Suprapubic skin (tissue), 4 donors: Measurements from ENCODE around the gene TGDS. TPM values are rescaled to one million over a fixed set of nuclear protein-coding genes. Genes with fewer than 3 reads are reported as not detected.
"Not testable (repeated sequence)": the region's sequence is repeated elsewhere in the genome, so short reads cannot be mapped to it uniquely, and the experiment has no call there.

Source experiments
- DNase-seq, 2 donors: peaks; one replicate each; pipeline ENCODE4 v3.0.0-alpha.2; 2019; ENCODE audit warnings: low spot score in 2 of 2
- H3K27ac ChIP-seq: fragments of 200-600 bp; sonication (generic); one replicate; pipeline ENCODE4 v1.5.1; 2019
- H3K27me3 ChIP-seq: fragments of 200-600 bp; sonication (generic); one replicate; pipeline ENCODE4 v1.5.1; 2019
- H3K36me3 ChIP-seq: fragments of 200-600 bp; sonication (generic); one replicate; pipeline ENCODE4 v1.5.1; 2019
- H3K4me1 ChIP-seq: fragments of 200-600 bp; sonication (generic); one replicate; pipeline ENCODE4 v1.5.1; 2019
- H3K4me3 ChIP-seq: fragments of 200-600 bp; sonication (generic); one replicate; pipeline ENCODE4 v1.5.1; 2019; ENCODE audit warnings: mild to moderate bottlenecking
- H3K9me3 ChIP-seq: fragments of 200-600 bp; sonication (generic); one replicate; pipeline ENCODE4 v1.5.1; 2019
- CTCF ChIP-seq, 2 donors: fragments of 200-600 bp in 1 of 2; fragments of 450-650 bp in 1 of 2; sonication (generic) in 1 of 2; IDR thresholded peaks; one replicate each; pipeline ENCODE4 v1.5.1; 2016 to 2019; ENCODE audit warnings: antibody characterized with exemption in 2 of 2, mild to moderate bottlenecking in 1 of 2, moderate library complexity in 1 of 2
- EP300 ChIP-seq: sonication (generic); formaldehyde crosslinking; IDR thresholded peaks from one replicate; pipeline ENCODE4 v1.6.1; 2017; ENCODE audit warnings: antibody characterized with exemption
- POLR2A ChIP-seq, 2 donors: fragments of 450-650 bp; IDR thresholded peaks; one replicate each; pipeline ENCODE4 v1.6.1; 2017; ENCODE audit warnings: antibody characterized with exemption in 2 of 2, mild to moderate bottlenecking in 2 of 2, moderate library complexity in 2 of 2
- POLR2AphosphoS5 ChIP-seq, 3 donors: sonication (generic); formaldehyde crosslinking; IDR thresholded peaks; one replicate each; pipeline ENCODE4 v1.6.1; 2017; ENCODE audit warnings: antibody characterized with exemption in 3 of 3
- WGBS: methylation state at CpG from one replicate; pipeline ENCODE4 v1.1.5; 2018; 5-methylcytosine and 5-hydroxymethylcytosine counted together
- total RNA-seq, 4 donors: library from RNA; depleted of rRNA; stranded (reverse); fragments of >200 nt; gene quantifications; one replicate each; pipeline ENCODE4 v1.1.0, GENCODE V29; 2016

The TGDS gene
- total RNA-seq, result 1 to 10 TPM; 7.4 to 9.3 (median 8.0) TPM

- peak; percentile 88 to 93 for DNase-seq
- Histone ChIP-seq H3K9me3 (no peaks in the 10 kb centered on the region), H3K27ac (peak within 1 kb of the TSS; percentile 68), H3K4me1 (peaks cover 26% of the 10 kb centered on the region), H3K4me3 (peak within 1 kb of the TSS; percentile 82), H3K36me3 (peaks cover 13% of the 10 kb centered on the region), H3K27me3 (no peaks in the 10 kb centered on the region)
- TF ChIP-seq POLR2AphosphoS5 (IDR thresholded peaks at IDR 0.05), result peak in 2 of 3 donors; percentile 27 to 50
- no peak for TF ChIP-seq EP300
- peak in 1 of 2 donors; percentile 56 for TF ChIP-seq POLR2A (IDR thresholded peaks at IDR 0.05)
- TF ChIP-seq CTCF (IDR thresholded peaks at IDR 0.05), result no peak
- WGBS, result 1% methylated on average over 15 of the region's 41 CpGs
Measured at GRCh38 chr13:94595950-94596574, at the start of gene TGDS. TGDS (minus strand) TSS chr13:94596152; CDS start chr13:94596136, 16 bp downstream.

GRCh38 chr13:94641409-94641941 lies 45.5 kb upstream of the TGDS start:
- no peak for TF ChIP-seq POLR2AphosphoS5 (IDR thresholded peaks at IDR 0.05)
- TF ChIP-seq POLR2A (IDR thresholded peaks at IDR 0.05), result no peak
- no peak for TF ChIP-seq EP300
- no peak for TF ChIP-seq CTCF (IDR thresholded peaks at IDR 0.05)
- Histone ChIP-seq H3K4me3 (no peak overlapping the region), H3K27ac (peak overlapping the region; percentile 44), H3K9me3 (no peaks in the 10 kb centered on the region), H3K36me3 (no peaks in the 10 kb centered on the region), H3K4me1 (peaks cover 9% of the 10 kb centered on the region), H3K27me3 (no peaks in the 10 kb centered on the region)
- WGBS, result 13% methylated on average over 3 of the region's 3 CpGs
- no peak for DNase-seq

GRCh38 chr13:94640721-94641120 lies 44.8 kb upstream of the TGDS start:
- H3K36me3 ChIP-seq, result no peaks in the 10 kb centered on the region
- 40% methylated on average over 2 of the region's 2 CpGs for WGBS
- TF ChIP-seq POLR2A (IDR thresholded peaks at IDR 0.05), result no peak
- no peak for TF ChIP-seq POLR2AphosphoS5 (IDR thresholded peaks at IDR 0.05)
- no peak for TF ChIP-seq EP300
- no peak for TF ChIP-seq CTCF (IDR thresholded peaks at IDR 0.05)
- no peak overlapping the region for H3K4me3 ChIP-seq
- peak overlapping the region; percentile 44 for H3K27ac ChIP-seq
- H3K27me3 ChIP-seq, result no peaks in the 10 kb centered on the region
- no peaks in the 10 kb centered on the region for H3K9me3 ChIP-seq
- H3K4me1 ChIP-seq, result peaks cover 9% of the 10 kb centered on the region
- no peak for DNase-seq

GRCh38 chr13:94637677-94638076 lies 41.7 kb upstream of the TGDS start:
- not testable (repeated sequence) for H3K9me3 ChIP-seq, H3K27ac ChIP-seq, DNase-seq, H3K36me3 ChIP-seq, H3K4me3 ChIP-seq, H3K27me3 ChIP-seq, H3K4me1 ChIP-seq
- WGBS, result 97% methylated on average over 3 of the region's 3 CpGs

- no peak for DNase-seq
- Histone ChIP-seq H3K27me3 (no peaks in the 10 kb centered on the region), H3K4me1 (peaks cover 8% of the 10 kb centered on the region), H3K36me3 (no peaks in the 10 kb centered on the region), H3K4me3 (no peak overlapping the region), H3K27ac (no peak overlapping the region), H3K9me3 (peaks cover 6% of the 10 kb centered on the region)
- TF ChIP-seq CTCF (IDR thresholded peaks at IDR 0.05) (no peak), POLR2A (IDR thresholded peaks at IDR 0.05) (no peak), POLR2AphosphoS5 (IDR thresholded peaks at IDR 0.05) (no peak), EP300 (no peak)
- 78% methylated on average over 1 of the region's 1 CpG for WGBS
Measured at GRCh38 chr13:94636942-94637578, 41.1 kb upstream of the TGDS start.

- not testable (repeated sequence) for DNase-seq, H3K4me1 ChIP-seq, H3K27me3 ChIP-seq, H3K27ac ChIP-seq, H3K4me3 ChIP-seq, H3K9me3 ChIP-seq, H3K36me3 ChIP-seq
- 75% methylated on average over 5 of the region's 5 CpGs for WGBS
Measured at GRCh38 chr13:94636096-94636495, 40.1 kb upstream of the TGDS start.
